Right cardiac atrium (tissue), 5 donors: ENCODE results near the gene ATP11A. TPM values are rescaled to one million over a fixed set of nuclear protein-coding genes. Genes with fewer than 3 reads are reported as not detected.
"Not testable (repeated sequence)": the region's sequence is repeated elsewhere in the genome, so short reads cannot be mapped to it uniquely, and the experiment has no call there.

Experiments
- ATAC-seq, 2 donors: fragments of 200-7000 bp; cut with Tn5 transposase; one replicate each; pipeline versions ENCODE4 v1.8.0 to v1.9.1; 2020; ENCODE audit warnings: moderate library complexity in 2 of 2, mild to moderate bottlenecking in 1 of 2
- DNase-seq, 3 donors: peaks; one replicate each; pipeline ENCODE4 v3.0.0-alpha.2; 2020
- H3K27ac ChIP-seq: one replicate; pipeline ENCODE4 v1.5.1; 2013; ENCODE audit warnings: mild to moderate bottlenecking, low read length, control low read depth, moderate library complexity
- H3K27me3 ChIP-seq: one replicate; pipeline ENCODE4 v1.6.1; 2013; ENCODE audit not compliant: control insufficient read depth, insufficient read depth
- H3K4me1 ChIP-seq: one replicate; pipeline ENCODE4 v1.6.1; 2013; ENCODE audit warnings: low read length; ENCODE audit not compliant: control insufficient read depth, insufficient read depth
- H3K4me3 ChIP-seq: one replicate; pipeline ENCODE4 v1.5.1; 2013; ENCODE audit warnings: low read length, control low read depth
- H3K9me3 ChIP-seq: one replicate; pipeline ENCODE4 v1.6.1; 2013; ENCODE audit warnings: low read length; ENCODE audit not compliant: control insufficient read depth
- WGBS: extraction: QIAGEN DNeasy Blood & Tissue Kit; methylation state at CpG from one replicate; pipeline ENCODE4 v1.1.7; 2013; 5-methylcytosine and 5-hydroxymethylcytosine counted together
- intact Hi-C, 4 donors: fragments of 100-400 bp; cut with DNase I; formaldehyde crosslinking; loops; one replicate each; pipeline versions ENCODE4 v1.11.0 to v1.14.0; 2022 to 2023
- polyA plus RNA-seq: library from polyadenylated mRNA; stranded (reverse); fragments of 200-250 nt; gene quantifications from one replicate; pipeline ENCODE4 v1.2.3, GENCODE V29; 2013
- total RNA-seq, 4 donors: library from RNA; stranded (reverse); fragmentation: NEBNext Ultra II Directional; extraction: Animal tissue kit (Norgen Biotek cat#: 25700); gene quantifications; one replicate each; pipeline ENCODE4 v1.2.1, GENCODE V29; 2021
- donor health status: healthy with polysubstance abuse.
- donor health status: DM: no; HTN: yes; CAD: no.
- donor health status: DM: no; HTN: no; CAD: no.
- donor health status: DM: no; HTN: yes; CAD: no; lungs with severe emphysema.
- donor health status: DM: yes; HTN: yes; CAD: no.

The ATP11A gene
- total and polyA plus RNA-seq, 5 donors: 19.5 to 100 (median 83.4) TPM

GRCh38 chr13:112869202-112870050 lies 179.6 kb downstream of the ATP11A start:
- H3K27me3 ChIP-seq: no peaks in the 10 kb centered on the region
- no peaks in the 10 kb centered on the region for H3K9me3 ChIP-seq
- no peak overlapping the region for H3K27ac ChIP-seq
- DNase-seq (no peak), ATAC-seq (no peak)
- no peak overlapping the region for H3K4me3 ChIP-seq
- H3K4me1 ChIP-seq: no peaks in the 10 kb centered on the region
- WGBS: 80% methylated on average over 15 of the region's 15 CpGs
- intact Hi-C loops: loop anchor here in 2 of 4 donors (5.0 to 10.0 kb wide), 2 partner anchors 225 to 227 kb away; no protein-coding TSS in a partner anchor

- H3K9me3 ChIP-seq: no peaks in the 10 kb centered on the region
- intact Hi-C loops: loop anchor here in 2 of 4 donors (5.0 to 10.0 kb wide), 2 partner anchors 225 to 228 kb away; no protein-coding TSS in a partner anchor
- H3K27ac ChIP-seq: no peak overlapping the region
- ATAC-seq (no peak), DNase-seq (no peak)
- WGBS: 85% methylated on average over 2 of the region's 2 CpGs
- no peak overlapping the region for H3K4me3 ChIP-seq
- H3K4me1 ChIP-seq: no peaks in the 10 kb centered on the region
- H3K27me3 ChIP-seq: no peaks in the 10 kb centered on the region
Observed at GRCh38 chr13:112870051-112870331, 180.2 kb downstream of the ATP11A start.

- Histone ChIP-seq H3K9me3 (no peaks in the 10 kb centered on the region), H3K27ac (no peak overlapping the region), H3K4me1 (no peaks in the 10 kb centered on the region), H3K27me3 (no peaks in the 10 kb centered on the region), H3K4me3 (no peak overlapping the region)
- DNase-seq (no peak), ATAC-seq (no peak)
- intact Hi-C loops: loop anchor here in 2 of 4 donors (5.0 to 10.0 kb wide), 2 partner anchors 226 to 229 kb away; no protein-coding TSS in a partner anchor
- WGBS: 89% methylated on average over 28 of the region's 28 CpGs
Observed at GRCh38 chr13:112870737-112871287, 181.0 kb downstream of the ATP11A start.

GRCh38 chr13:112871742-112872141 lies 181.9 kb downstream of the ATP11A start:
- no peak for DNase-seq

GRCh38 chr13:112872657-112873631 lies 183.1 kb downstream of the ATP11A start:
- not testable (repeated sequence) for H3K9me3 ChIP-seq, H3K4me3 ChIP-seq, H3K27ac ChIP-seq, ATAC-seq, DNase-seq, H3K27me3 ChIP-seq, H3K4me1 ChIP-seq
- intact Hi-C loops: loop anchor here in 2 of 4 donors (5.0 to 10.0 kb wide), 2 partner anchors 228 to 231 kb away; no protein-coding TSS in a partner anchor
- 57% methylated on average over 25 of the region's 25 CpGs for WGBS

More at GRCh38 chr13:112871742-112872141, 181.9 kb downstream of the ATP11A start:
- no peaks in the 10 kb centered on the region for H3K27me3 ChIP-seq
- WGBS: 94% methylated on average over 12 of the region's 12 CpGs
- H3K4me3 ChIP-seq: no peak overlapping the region
- H3K4me1 ChIP-seq: no peaks in the 10 kb centered on the region
- intact Hi-C loops: loop anchor here in 2 of 4 donors (5.0 to 10.0 kb wide), 2 partner anchors 227 to 229 kb away; no protein-coding TSS in a partner anchor
- H3K9me3 ChIP-seq: no peaks in the 10 kb centered on the region
- no peak overlapping the region for H3K27ac ChIP-seq
- no peak for ATAC-seq

- H3K27ac ChIP-seq: no peak overlapping the region
- no peak overlapping the region for H3K4me3 ChIP-seq
- H3K27me3 ChIP-seq: no peaks in the 10 kb centered on the region
- ATAC-seq (peak; percentile 81 to 86), DNase-seq (peak; percentile 79 to 95 (median 89))
- intact Hi-C loops: loop anchor here in 3 of 4 donors (2.0 to 10.0 kb wide), 3 partner anchors 229 to 233 kb away; no protein-coding TSS in a partner anchor
- H3K9me3 ChIP-seq: no peaks in the 10 kb centered on the region
- WGBS: 46% methylated on average over 40 of the region's 40 CpGs
- H3K4me1 ChIP-seq: no peaks in the 10 kb centered on the region
Observed at GRCh38 chr13:112873851-112874750, 184.3 kb downstream of the ATP11A start.

GRCh38 chr13:112874751-112875300 lies 185.0 kb downstream of the ATP11A start:
- no peak overlapping the region for H3K27ac ChIP-seq
- H3K4me3 ChIP-seq: no peak overlapping the region
- intact Hi-C loops: loop anchor here in 3 of 4 donors (2.0 to 10.0 kb wide), 3 partner anchors 230 to 234 kb away; no protein-coding TSS in a partner anchor
- H3K9me3 ChIP-seq: no peaks in the 10 kb centered on the region
- H3K4me1 ChIP-seq: no peaks in the 10 kb centered on the region
- ATAC-seq (no peak), DNase-seq (no peak)
- 72% methylated on average over 19 of the region's 19 CpGs for WGBS
- H3K27me3 ChIP-seq: no peaks in the 10 kb centered on the region

- Histone ChIP-seq H3K27me3 (no peaks in the 10 kb centered on the region), H3K27ac (no peak overlapping the region), H3K4me3 (no peak overlapping the region), H3K4me1 (no peaks in the 10 kb centered on the region), H3K9me3 (no peaks in the 10 kb centered on the region)
- DNase-seq (no peak), ATAC-seq (no peak)
- WGBS: 87% methylated on average over 15 of the region's 15 CpGs
- intact Hi-C loops: loop anchor here in 2 of 4 donors (2.0 to 10.0 kb wide), 2 partner anchors 231 to 235 kb away; no protein-coding TSS in a partner anchor
Observed at GRCh38 chr13:112875627-112876026, 185.8 kb downstream of the ATP11A start.

GRCh38 chr13:112876305-112877000 lies 186.6 kb downstream of the ATP11A start:
- intact Hi-C loops: loop anchor here in 1 of 4 donors (10.0 kb wide), 1 partner anchor 232 kb away; no protein-coding TSS in a partner anchor
- 86% methylated on average over 15 of the region's 15 CpGs for WGBS
- Histone ChIP-seq H3K4me3 (no peak overlapping the region), H3K9me3 (no peaks in the 10 kb centered on the region), H3K27ac (no peak overlapping the region), H3K27me3 (no peaks in the 10 kb centered on the region), H3K4me1 (no peaks in the 10 kb centered on the region)
- ATAC-seq (no peak), DNase-seq (no peak)
